ENCODE data around the gene NWD2. TPM values are rescaled to one million over a fixed set of nuclear protein-coding genes. Genes with fewer than 3 reads are reported as not detected.

NWD2 gene
- total and polyA plus RNA-seq, 2 experiments from 2014 or later: not detected

DNA sequence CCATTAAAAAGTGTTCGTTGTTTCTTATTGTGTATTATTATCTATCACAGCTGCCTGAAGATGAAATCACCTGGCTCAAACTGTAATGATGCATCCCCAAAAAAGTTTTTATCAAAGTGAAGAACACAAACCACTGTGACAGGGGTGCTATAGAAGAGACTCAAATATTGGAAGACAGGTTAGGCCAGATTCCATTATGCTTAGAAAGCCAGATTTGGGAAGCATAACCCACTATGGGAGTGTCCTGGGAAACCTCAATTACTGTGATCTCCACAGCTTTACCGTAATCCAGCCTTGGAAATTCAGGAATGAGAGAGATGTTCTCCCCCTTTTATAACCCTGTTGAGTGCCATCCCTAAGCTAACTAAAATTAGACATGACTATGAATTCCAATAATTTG lies 114.2 kb downstream of the NWD2 start:
- Histone ChIP-seq H3K4me1 (ENCODE audit: insufficient read depth) (no peaks in the 10 kb centered on the region), H2AFZ (no peak overlapping the region), H3K4me3 (no peak overlapping the region), H3K9ac (no peak overlapping the region), H3K4me2 (ENCODE audit: unreplicated experiment) (no peak overlapping the region), H3K79me2 (ENCODE audit: insufficient read depth) (no peaks in the 10 kb centered on the region), H3F3A (ENCODE audit: insufficient read depth) (no peaks in the 10 kb centered on the region), H3K27me3 (replicated peaks; ENCODE audit: insufficient read depth) (no peaks in the 10 kb centered on the region), H3K27ac (no peak overlapping the region), H3K9me2 (ENCODE audit: insufficient read depth) (no peaks in the 10 kb centered on the region), H4K20me1 (ENCODE audit: insufficient read depth) (no peaks in the 10 kb centered on the region), H3K36me3 (ENCODE audit: low read depth) (no peaks in the 10 kb centered on the region), H3K9me3 (ENCODE audit: low read depth) (no peaks in the 10 kb centered on the region)
- TF ChIP-seq EZH2 (IDR thresholded peaks at IDR 0.05; ENCODE audit: insufficient read depth, poor library complexity, severe bottlenecking) (no peak), EZH2phosphoT487 (IDR thresholded peaks at IDR 0.05; ENCODE audit: insufficient read depth, low read depth) (no peak)
- no peak for DNase-seq
- in situ Hi-C loops (cut with MboI): no loop called here
- WGBS, 2 experiments (ENCODE audit: low coverage in 1 of 2, low lambda C conversion rate in 2 of 2, missing lambda C conversion rate in 2 of 2): 19 to 28% methylated on average over 2 of the region's 2 CpGs

DNA sequence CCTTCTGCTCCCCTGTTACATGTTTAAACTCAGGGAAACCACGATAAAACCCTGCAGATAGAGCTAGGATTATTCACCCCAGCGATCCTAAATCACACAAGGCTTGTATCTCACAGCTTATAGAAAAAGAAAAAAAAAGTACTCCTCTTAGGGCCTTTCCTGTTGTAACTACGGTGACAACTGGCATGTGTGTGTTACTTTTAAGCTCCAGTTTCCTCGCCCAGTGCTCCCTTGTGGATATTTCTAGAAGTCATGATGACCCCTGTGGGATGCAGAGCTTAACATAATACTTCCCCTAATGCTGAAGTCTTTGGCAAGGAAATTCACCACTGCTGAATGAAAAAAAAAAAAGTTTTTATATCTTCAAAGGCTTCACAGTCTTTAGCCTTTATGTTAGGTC lies 114.7 kb downstream of the NWD2 start:
- no peaks in the 10 kb centered on the region for H3K36me3 ChIP-seq (ENCODE audit: low read depth)
- H3K9me2 ChIP-seq (ENCODE audit: insufficient read depth): no peaks in the 10 kb centered on the region
- no peak overlapping the region for H3K9ac ChIP-seq
- no peaks in the 10 kb centered on the region for H3K9me3 ChIP-seq (ENCODE audit: low read depth)
- no peaks in the 10 kb centered on the region for H3K79me2 ChIP-seq (ENCODE audit: insufficient read depth)
- no peaks in the 10 kb centered on the region for H3F3A ChIP-seq (ENCODE audit: insufficient read depth)
- no peaks in the 10 kb centered on the region for H3K27me3 ChIP-seq (replicated peaks; ENCODE audit: insufficient read depth)
- H3K4me1 ChIP-seq (ENCODE audit: insufficient read depth): no peaks in the 10 kb centered on the region
- TF ChIP-seq EZH2phosphoT487 (IDR thresholded peaks at IDR 0.05; ENCODE audit: insufficient read depth, low read depth) (no peak), EZH2 (IDR thresholded peaks at IDR 0.05; ENCODE audit: insufficient read depth, poor library complexity, severe bottlenecking) (no peak)
- in situ Hi-C loops (cut with MboI): no loop called here
- no peak overlapping the region for H3K4me3 ChIP-seq
- no peak overlapping the region for H3K27ac ChIP-seq
- H3K4me2 ChIP-seq (ENCODE audit: unreplicated experiment): no peak overlapping the region
- H4K20me1 ChIP-seq (ENCODE audit: insufficient read depth): no peaks in the 10 kb centered on the region
- H2AFZ ChIP-seq: no peak overlapping the region
- WGBS, 2 experiments (ENCODE audit: low coverage in 1 of 2, low lambda C conversion rate in 2 of 2, missing lambda C conversion rate in 2 of 2): 1 to 11% methylated on average over 4 of the region's 4 CpGs
- DNase-seq: no peak

DNA sequence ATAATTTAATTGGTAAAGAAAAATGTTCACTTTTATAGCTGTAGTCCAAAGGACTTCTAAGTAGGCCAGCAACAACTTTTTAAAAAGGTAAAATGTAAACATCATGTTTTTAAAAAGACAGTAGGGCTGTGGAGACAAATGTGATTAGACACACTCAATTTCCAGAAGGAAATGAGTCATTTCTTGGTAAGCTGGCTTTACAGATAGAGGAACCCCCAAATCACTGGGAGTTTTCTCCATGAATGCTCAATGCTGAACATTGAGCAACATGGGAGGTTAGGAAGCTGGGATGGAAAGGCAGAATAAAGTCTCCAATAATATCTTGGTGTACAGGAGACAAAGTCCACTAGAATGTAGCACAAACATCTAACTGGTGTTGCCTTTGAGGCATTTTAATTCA lies 121.3 kb downstream of the NWD2 start:
- H2AFZ ChIP-seq: no peak overlapping the region
- H3K79me2 ChIP-seq (ENCODE audit: insufficient read depth): no peaks in the 10 kb centered on the region
- TF ChIP-seq EZH2phosphoT487 (IDR thresholded peaks at IDR 0.05; ENCODE audit: insufficient read depth, low read depth) (no peak), EZH2 (IDR thresholded peaks at IDR 0.05; ENCODE audit: insufficient read depth, poor library complexity, severe bottlenecking) (no peak)
- H3K9me3 ChIP-seq (ENCODE audit: low read depth): no peaks in the 10 kb centered on the region
- no peaks in the 10 kb centered on the region for H3F3A ChIP-seq (ENCODE audit: insufficient read depth)
- in situ Hi-C loops (cut with MboI): no loop called here
- no peak for DNase-seq
- no peaks in the 10 kb centered on the region for H4K20me1 ChIP-seq (ENCODE audit: insufficient read depth)
- H3K4me3 ChIP-seq: no peak overlapping the region
- H3K36me3 ChIP-seq (ENCODE audit: low read depth): no peaks in the 10 kb centered on the region
- H3K4me1 ChIP-seq (ENCODE audit: insufficient read depth): no peaks in the 10 kb centered on the region
- no peak overlapping the region for H3K9ac ChIP-seq
- H3K27me3 ChIP-seq (replicated peaks; ENCODE audit: insufficient read depth): no peaks in the 10 kb centered on the region
- no peaks in the 10 kb centered on the region for H3K9me2 ChIP-seq (ENCODE audit: insufficient read depth)
- H3K27ac ChIP-seq: no peak overlapping the region
- H3K4me2 ChIP-seq (ENCODE audit: unreplicated experiment): no peak overlapping the region

DNA sequence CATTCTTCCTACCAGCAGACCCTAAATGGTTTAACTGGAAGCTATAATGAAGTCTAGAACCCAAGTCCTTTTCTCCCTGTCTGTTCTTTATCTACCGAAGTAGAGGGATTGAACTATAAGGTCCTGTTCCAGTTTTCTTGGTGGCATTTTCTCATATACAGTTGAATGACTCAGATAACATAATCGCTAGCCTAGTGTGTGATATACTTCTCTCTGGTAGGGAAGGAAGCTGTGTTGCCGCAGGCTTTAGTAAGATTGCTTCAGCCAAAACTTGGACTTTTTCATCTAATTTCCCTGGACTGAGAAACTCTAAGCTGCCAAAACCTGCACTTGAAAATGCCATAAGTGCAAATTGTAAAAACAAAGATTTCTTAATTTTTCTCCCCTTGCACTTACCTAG lies 123.4 kb downstream of the NWD2 start:
- WGBS, 2 experiments (ENCODE audit: low coverage in 1 of 2, low lambda C conversion rate in 2 of 2, missing lambda C conversion rate in 2 of 2): 57 to 72% methylated on average over 3 of the region's 3 CpGs
- in situ Hi-C loops (cut with MboI): no loop called here
- Histone ChIP-seq H2AFZ (no peak overlapping the region), H3K36me3 (ENCODE audit: low read depth) (no peaks in the 10 kb centered on the region), H3K27ac (no peak overlapping the region), H3F3A (ENCODE audit: insufficient read depth) (no peaks in the 10 kb centered on the region), H3K4me1 (ENCODE audit: insufficient read depth) (no peaks in the 10 kb centered on the region), H3K4me3 (no peak overlapping the region), H3K79me2 (ENCODE audit: insufficient read depth) (no peaks in the 10 kb centered on the region), H3K4me2 (ENCODE audit: unreplicated experiment) (no peak overlapping the region), H3K9me2 (ENCODE audit: insufficient read depth) (no peaks in the 10 kb centered on the region), H4K20me1 (ENCODE audit: insufficient read depth) (no peaks in the 10 kb centered on the region), H3K9ac (no peak overlapping the region), H3K9me3 (ENCODE audit: low read depth) (no peaks in the 10 kb centered on the region), H3K27me3 (replicated peaks; ENCODE audit: insufficient read depth) (no peaks in the 10 kb centered on the region)
- no peak for TF ChIP-seq EZH2 (IDR thresholded peaks at IDR 0.05; ENCODE audit: insufficient read depth, poor library complexity, severe bottlenecking)
- no peak for TF ChIP-seq EZH2phosphoT487 (IDR thresholded peaks at IDR 0.05; ENCODE audit: insufficient read depth, low read depth)
- DNase-seq: no peak

DNA sequence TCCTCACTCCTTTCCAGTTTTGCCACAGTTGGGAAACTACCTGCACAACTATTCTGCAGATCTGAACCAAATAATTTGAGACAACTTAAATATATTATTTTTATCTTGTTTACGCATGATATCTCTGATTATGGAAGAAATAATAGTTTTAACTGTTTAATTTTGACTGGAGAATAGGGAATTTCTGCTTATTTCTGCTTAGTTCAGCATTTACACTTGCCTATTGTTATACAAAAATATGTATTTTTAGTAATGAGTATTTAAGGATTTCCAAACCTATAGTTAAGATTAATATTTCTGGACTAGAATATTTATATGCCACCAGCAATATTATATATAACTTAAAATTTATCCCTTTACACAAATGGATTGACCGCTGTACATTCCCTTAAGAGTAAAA lies 125.5 kb downstream of the NWD2 start:
- H3K4me2 ChIP-seq (ENCODE audit: unreplicated experiment): no peak overlapping the region
- 47 to 51% methylated on average over 2 of the region's 2 CpGs for WGBS, 2 experiments (ENCODE audit: low coverage in 1 of 2, low lambda C conversion rate in 2 of 2, missing lambda C conversion rate in 2 of 2)
- no peaks in the 10 kb centered on the region for H4K20me1 ChIP-seq (ENCODE audit: insufficient read depth)
- no peak for DNase-seq
- no peak overlapping the region for H3K9ac ChIP-seq
- H3K4me3 ChIP-seq: no peak overlapping the region
- no peaks in the 10 kb centered on the region for H3K9me2 ChIP-seq (ENCODE audit: insufficient read depth)
- no peaks in the 10 kb centered on the region for H3K9me3 ChIP-seq (ENCODE audit: low read depth)
- no peaks in the 10 kb centered on the region for H3K4me1 ChIP-seq (ENCODE audit: insufficient read depth)
- TF ChIP-seq EZH2 (IDR thresholded peaks at IDR 0.05; ENCODE audit: insufficient read depth, poor library complexity, severe bottlenecking) (no peak), EZH2phosphoT487 (IDR thresholded peaks at IDR 0.05; ENCODE audit: insufficient read depth, low read depth) (no peak)
- no peaks in the 10 kb centered on the region for H3K27me3 ChIP-seq (replicated peaks; ENCODE audit: insufficient read depth)
- H3K79me2 ChIP-seq (ENCODE audit: insufficient read depth): no peaks in the 10 kb centered on the region
- no peak overlapping the region for H2AFZ ChIP-seq
- H3K27ac ChIP-seq: no peak overlapping the region
- in situ Hi-C loops (cut with MboI): no loop called here
- no peaks in the 10 kb centered on the region for H3K36me3 ChIP-seq (ENCODE audit: low read depth)
- H3F3A ChIP-seq (ENCODE audit: insufficient read depth): no peaks in the 10 kb centered on the region

Data from GM23248 (cell line).